Mesendoderm (in vitro differentiated cells): ENCODE measurements around the gene FAM156A.
"Not testable (repeated sequence)": the region's sequence is repeated elsewhere in the genome, so short reads cannot be mapped to it uniquely, and the experiment has no call there.

ENCODE experiments used
- DNase-seq: peaks from one replicate; pipeline ENCODE4 v3.0.0; 2013
- H2AK5ac ChIP-seq: 2 replicates; pipeline ENCODE4 v1.6.1; 2013; ENCODE audit warnings: low read length, inconsistent platforms
- H2BK120ac ChIP-seq: 2 replicates; pipeline ENCODE4 v1.6.1; 2013; ENCODE audit warnings: low read depth, mild to moderate bottlenecking, low read length, moderate library complexity, mixed read lengths
- H2BK15ac ChIP-seq: replicated peaks from 2 replicates; pipeline ENCODE4 v1.6.1; 2013; ENCODE audit warnings: low read depth, mild to moderate bottlenecking, moderate library complexity
- H2BK5ac ChIP-seq: 2 replicates; pipeline ENCODE4 v1.6.1; 2013; ENCODE audit warnings: low read length, inconsistent platforms
- H3K18ac ChIP-seq: 2 replicates; pipeline ENCODE4 v1.6.1; 2013; ENCODE audit warnings: mild to moderate bottlenecking, low read length, mixed read lengths
- H3K23ac ChIP-seq: one replicate; pipeline ENCODE4 v1.6.1; 2013; ENCODE audit warnings: low read length
- H3K27ac ChIP-seq: 2 replicates; pipeline ENCODE4 v1.5.1; 2013; ENCODE audit warnings: low read depth, mild to moderate bottlenecking, inconsistent platforms, low read length, moderate library complexity
- H3K27me3 ChIP-seq: 2 replicates; pipeline ENCODE4 v1.6.1; 2013; ENCODE audit warnings: low read length, control low read depth, mild to moderate bottlenecking, inconsistent platforms; ENCODE audit not compliant: insufficient read depth, poor library complexity
- H3K36me3 ChIP-seq: 2 replicates; pipeline ENCODE4 v1.6.1; 2013; ENCODE audit warnings: low read length, inconsistent platforms; ENCODE audit not compliant: control insufficient read depth, insufficient read depth
- H3K4ac ChIP-seq: one replicate; pipeline ENCODE4 v1.6.1; 2013; ENCODE audit warnings: low read depth, mild to moderate bottlenecking, low read length, moderate library complexity
- H3K4me1 ChIP-seq: 2 replicates; pipeline ENCODE4 v1.6.1; 2013; ENCODE audit warnings: low read depth, low read length, inconsistent platforms; ENCODE audit not compliant: control insufficient read depth
- H3K4me2 ChIP-seq: 2 replicates; pipeline ENCODE4 v1.6.1; 2013; ENCODE audit warnings: low read length
- H3K4me3 ChIP-seq: 2 replicates; pipeline ENCODE4 v1.5.1; 2013; ENCODE audit warnings: mild to moderate bottlenecking, low read length
- H3K56ac ChIP-seq: one replicate; pipeline ENCODE4 v1.6.1; 2013; ENCODE audit warnings: low read length
- H3K79me1 ChIP-seq: 2 replicates; pipeline ENCODE4 v1.6.1; 2013; ENCODE audit warnings: low read length, inconsistent platforms
- H3K79me2 ChIP-seq: 2 replicates; pipeline ENCODE4 v1.6.1; 2013; ENCODE audit warnings: mild to moderate bottlenecking, low read length; ENCODE audit not compliant: control insufficient read depth, insufficient read depth
- H3K9ac ChIP-seq: 2 replicates; pipeline ENCODE4 v1.6.1; 2013; ENCODE audit warnings: low read length, inconsistent platforms
- H4K5ac ChIP-seq: one replicate; pipeline ENCODE4 v1.6.1; 2013; ENCODE audit warnings: low read length
- H4K8ac ChIP-seq: one replicate; pipeline ENCODE4 v1.6.1; 2013; ENCODE audit warnings: low read depth, mild to moderate bottlenecking, control low read depth, low read length, moderate library complexity
- WGBS: extraction: QIAGEN DNeasy Blood & Tissue Kit; methylation state at CpG from one replicate; pipeline ENCODE4 v1.1.7; 2013; ENCODE audit warnings: low lambda C conversion rate, missing lambda C conversion rate; ENCODE audit not compliant: insufficient coverage; ENCODE audit errors: extremely low coverage; 5-methylcytosine and 5-hydroxymethylcytosine counted together

Gene FAM156A

GRCh38 chrX:52977953-52978352 lies 19.6 kb upstream of the FAM156A start:
- no peak overlapping the region for H4K5ac ChIP-seq
- no peak overlapping the region for H3K4me3 ChIP-seq
- WGBS = no CpG with 5 or more reads among the region's 2 CpGs
- H3K79me2 ChIP-seq = no peaks in the 10 kb centered on the region
- no peak overlapping the region for H3K27ac ChIP-seq
- no peaks in the 10 kb centered on the region for H3K36me3 ChIP-seq
- no peak for DNase-seq
- H3K56ac ChIP-seq = no peak overlapping the region
- H2AK5ac ChIP-seq = no peak overlapping the region
- no peaks in the 10 kb centered on the region for H3K27me3 ChIP-seq
- H2BK120ac ChIP-seq = no peak overlapping the region
- H4K8ac ChIP-seq = no peak overlapping the region
- H3K4me1 ChIP-seq = no peaks in the 10 kb centered on the region
- no peak overlapping the region for H2BK15ac ChIP-seq
- no peak overlapping the region for H3K4ac ChIP-seq
- H3K79me1 ChIP-seq = no peaks in the 10 kb centered on the region
- no peak overlapping the region for H3K23ac ChIP-seq
- H3K18ac ChIP-seq = no peak overlapping the region
- H2BK5ac ChIP-seq = no peak overlapping the region
- H3K4me2 ChIP-seq = no peak overlapping the region
- no peak overlapping the region for H3K9ac ChIP-seq

- H3K79me2 ChIP-seq, H4K5ac ChIP-seq, H3K4me1 ChIP-seq, H3K4me3 ChIP-seq, H3K4me2 ChIP-seq, H3K9ac ChIP-seq, H3K27me3 ChIP-seq, H3K36me3 ChIP-seq, H2BK15ac ChIP-seq, DNase-seq, H2BK120ac ChIP-seq, H3K23ac ChIP-seq, H3K4ac ChIP-seq, H4K8ac ChIP-seq, H3K56ac ChIP-seq, H3K18ac ChIP-seq, H2BK5ac ChIP-seq, H2AK5ac ChIP-seq, H3K79me1 ChIP-seq, H3K27ac ChIP-seq: not testable (repeated sequence)
- WGBS = no CpG with 5 or more reads among the region's 11 CpGs
Observed at GRCh38 chrX:52975576-52975975, 17.3 kb upstream of the FAM156A start.

- not testable (repeated sequence) for DNase-seq, H3K27ac ChIP-seq, H3K79me2 ChIP-seq, H3K4me1 ChIP-seq, H3K56ac ChIP-seq, H2BK5ac ChIP-seq, H3K27me3 ChIP-seq, H2BK120ac ChIP-seq, H3K18ac ChIP-seq, H3K4me2 ChIP-seq, H3K23ac ChIP-seq, H3K4me3 ChIP-seq, H3K79me1 ChIP-seq, H3K36me3 ChIP-seq, H4K5ac ChIP-seq, H2BK15ac ChIP-seq, H3K4ac ChIP-seq, H3K9ac ChIP-seq, H4K8ac ChIP-seq, H2AK5ac ChIP-seq
- WGBS = no CpG with 5 or more reads among the region's 8 CpGs
Observed at GRCh38 chrX:52974336-52974992, 16.1 kb upstream of the FAM156A start.

GRCh38 chrX:52967922-52968321 lies 9.6 kb upstream of the FAM156A start:
- not testable (repeated sequence) for H3K79me1 ChIP-seq, H3K4me1 ChIP-seq, H3K23ac ChIP-seq, H4K5ac ChIP-seq, H3K27ac ChIP-seq, H3K79me2 ChIP-seq, H2BK120ac ChIP-seq, DNase-seq, H4K8ac ChIP-seq, H2BK15ac ChIP-seq, H3K9ac ChIP-seq, H2BK5ac ChIP-seq, H3K36me3 ChIP-seq, H3K4me2 ChIP-seq, H2AK5ac ChIP-seq, H3K4me3 ChIP-seq, H3K56ac ChIP-seq, H3K18ac ChIP-seq, H3K4ac ChIP-seq, H3K27me3 ChIP-seq
- WGBS = no CpG with 5 or more reads among the region's 10 CpGs

GRCh38 chrX:52966993-52967738 lies 8.8 kb upstream of the FAM156A start:
- not testable (repeated sequence) for H3K4me2 ChIP-seq, H3K27me3 ChIP-seq, H2AK5ac ChIP-seq, H3K27ac ChIP-seq, H2BK120ac ChIP-seq, H3K4me3 ChIP-seq, H3K4me1 ChIP-seq, H2BK15ac ChIP-seq, H3K18ac ChIP-seq, H3K79me2 ChIP-seq, H3K9ac ChIP-seq, H3K23ac ChIP-seq, H3K79me1 ChIP-seq, H4K5ac ChIP-seq, H3K4ac ChIP-seq, H3K36me3 ChIP-seq, H2BK5ac ChIP-seq, DNase-seq, H4K8ac ChIP-seq, H3K56ac ChIP-seq
- no CpG with 5 or more reads among the region's 16 CpGs for WGBS
